HUES64 (cell line): ENCODE data around the gene ANKRD42.
"Not testable (repeated sequence)": the region's sequence is repeated elsewhere in the genome, so short reads cannot be mapped to it uniquely, and the experiment has no call there.

Experiments used
- H3K27ac ChIP-seq: 2 replicates; pipeline ENCODE4 v1.7.0; 2013; ENCODE audit warnings: low read depth, low read length, inconsistent platforms
- H3K27me3 ChIP-seq: 2 replicates; pipeline ENCODE4 v1.6.1; 2013; ENCODE audit warnings: mild to moderate bottlenecking, low read length; ENCODE audit not compliant: insufficient read depth
- H3K36me3 ChIP-seq: 2 replicates; pipeline ENCODE4 v1.6.1; 2013; ENCODE audit warnings: mild to moderate bottlenecking, low read length; ENCODE audit not compliant: insufficient read depth
- H3K4me1 ChIP-seq: 2 replicates; pipeline ENCODE4 v1.6.1; 2013; ENCODE audit warnings: mild to moderate bottlenecking, low read length, moderate library complexity; ENCODE audit not compliant: insufficient read depth
- H3K4me3 ChIP-seq: 2 replicates; pipeline ENCODE4 v1.5.1; 2013; ENCODE audit warnings: mild to moderate bottlenecking, low read length, moderate library complexity
- H3K9ac ChIP-seq: 2 replicates; pipeline ENCODE4 v1.6.1; 2013; ENCODE audit warnings: mild to moderate bottlenecking, low read depth, low read length
- H3K9me3 ChIP-seq: 2 replicates; pipeline ENCODE4 v1.6.1; 2013; ENCODE audit warnings: low read depth, low read length; ENCODE audit not compliant: insufficient read depth
- WGBS: fragments of 150-250, 120-280 bp; methylation state at CpG from one replicate; pipeline ENCODE4 v1.1.7; 2013; ENCODE audit warnings: missing lambda C conversion rate; 5-methylcytosine and 5-hydroxymethylcytosine counted together

ANKRD42 gene

DNA sequence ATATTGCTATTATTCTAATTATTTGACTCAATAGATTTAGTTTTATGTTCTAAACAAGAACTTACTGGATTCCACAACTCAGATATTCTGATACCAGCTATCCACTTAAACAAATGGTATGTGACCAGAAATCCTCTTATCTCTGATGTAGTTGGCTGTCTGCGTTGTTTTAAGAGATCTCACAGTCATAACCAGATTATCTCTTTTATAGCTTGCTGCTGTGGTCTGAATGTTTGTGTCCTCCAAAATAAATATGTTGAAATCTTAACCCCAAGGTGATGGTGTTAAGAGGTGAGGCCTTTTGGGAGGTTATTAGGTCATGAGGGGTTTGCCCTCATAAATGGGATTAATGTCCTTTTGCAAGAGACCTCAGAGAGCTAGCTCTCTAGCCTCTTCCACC is 12.7 kb downstream of the ANKRD42 start:
- H3K27ac ChIP-seq, result no peak overlapping the region
- WGBS, result 88% methylated on average over 1 of the region's 1 CpG
- H3K4me1 ChIP-seq, result no peaks in the 10 kb centered on the region
- no peaks in the 10 kb centered on the region for H3K9me3 ChIP-seq
- H3K4me3 ChIP-seq, result no peak overlapping the region
- H3K9ac ChIP-seq, result no peak overlapping the region
- H3K27me3 ChIP-seq, result no peaks in the 10 kb centered on the region
- H3K36me3 ChIP-seq, result peaks cover 2% of the 10 kb centered on the region; the same call in 1 of the 2 replicates

DNA sequence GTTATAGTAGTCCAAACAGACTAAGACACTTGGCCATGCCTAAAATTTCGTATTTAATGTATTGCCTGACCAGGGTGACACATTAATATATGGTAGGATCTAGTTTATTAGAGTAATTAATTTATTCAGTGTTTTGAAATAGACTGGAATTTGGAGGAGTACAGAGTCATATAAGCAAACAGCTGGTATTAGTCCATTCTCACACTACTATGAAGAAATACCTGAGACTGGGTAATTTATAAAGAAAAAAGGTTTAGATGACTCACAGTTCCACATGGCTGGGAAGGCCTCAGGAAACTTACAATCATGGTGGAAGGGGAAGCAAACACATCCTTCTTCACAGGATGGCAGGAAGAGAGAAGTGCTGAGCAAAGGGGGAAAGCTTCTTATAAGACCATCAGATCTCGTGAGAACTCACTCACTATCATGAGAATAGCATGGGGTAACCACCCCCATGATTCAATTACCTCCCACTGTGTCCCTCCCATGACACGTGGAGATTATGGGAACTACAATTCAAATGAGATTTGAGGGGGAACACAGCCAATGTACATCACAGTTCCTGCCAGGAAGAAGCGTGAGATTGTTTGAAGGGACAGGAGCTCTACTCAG is 13.4 kb downstream of the ANKRD42 start:
- not testable (repeated sequence) for H3K36me3 ChIP-seq, H3K4me3 ChIP-seq, H3K4me1 ChIP-seq, H3K27me3 ChIP-seq, H3K27ac ChIP-seq, H3K9ac ChIP-seq, H3K9me3 ChIP-seq
- WGBS, result 71% methylated on average over 3 of the region's 4 CpGs

DNA sequence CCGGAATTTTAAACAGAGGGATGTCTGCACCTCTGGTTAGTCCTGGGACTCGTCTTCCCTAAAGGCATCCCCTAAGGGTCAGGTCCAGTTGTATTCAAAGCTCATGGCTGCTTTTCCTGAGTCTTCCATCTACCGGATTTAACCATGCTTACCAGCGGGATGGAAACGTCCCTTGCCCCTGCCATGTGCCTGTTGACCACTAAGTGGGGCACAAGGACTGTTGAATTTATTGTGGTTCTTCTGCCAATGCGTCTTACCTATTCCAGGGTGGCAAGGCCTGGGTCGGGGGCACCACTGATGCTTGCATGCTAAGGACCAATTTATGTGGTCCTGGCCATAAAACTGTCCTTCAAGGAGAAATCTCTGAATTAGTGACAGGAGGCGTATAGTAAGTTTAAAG is 25.6 kb downstream of the ANKRD42 start:
- H3K4me3 ChIP-seq, result no peak overlapping the region
- H3K9ac ChIP-seq, result no peak overlapping the region
- no peaks in the 10 kb centered on the region for H3K27me3 ChIP-seq
- H3K27ac ChIP-seq, result no peak overlapping the region
- WGBS, result 83% methylated on average over 8 of the region's 8 CpGs
- H3K36me3 ChIP-seq, result no peaks in the 10 kb centered on the region
- H3K9me3 ChIP-seq, result no peaks in the 10 kb centered on the region
- no peaks in the 10 kb centered on the region for H3K4me1 ChIP-seq

DNA sequence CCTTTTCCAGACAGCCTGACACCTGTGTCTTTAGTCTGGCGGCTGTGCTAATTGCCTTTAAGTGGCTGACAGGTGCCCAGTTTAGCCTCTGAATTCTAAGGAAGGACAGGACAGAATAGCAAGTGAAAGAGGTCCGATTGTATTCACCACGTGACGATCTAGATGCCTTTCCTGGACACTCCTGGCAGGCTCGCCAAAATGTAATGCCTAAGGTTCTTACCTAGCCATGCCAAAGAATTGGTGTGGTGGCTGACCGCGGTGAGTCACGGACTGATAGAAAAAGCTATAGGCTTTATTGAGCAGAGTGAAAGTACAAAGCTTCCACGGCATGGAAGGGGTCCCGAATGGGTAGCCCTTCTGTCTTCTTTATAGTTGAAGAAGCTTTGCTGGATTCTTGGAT is 26.7 kb downstream of the ANKRD42 start:
- Histone ChIP-seq H3K9ac (no peak overlapping the region), H3K4me3 (no peak overlapping the region), H3K36me3 (no peaks in the 10 kb centered on the region), H3K4me1 (no peaks in the 10 kb centered on the region), H3K27ac (no peak overlapping the region), H3K9me3 (no peaks in the 10 kb centered on the region), H3K27me3 (no peaks in the 10 kb centered on the region)
- 89% methylated on average over 10 of the region's 10 CpGs for WGBS

DNA sequence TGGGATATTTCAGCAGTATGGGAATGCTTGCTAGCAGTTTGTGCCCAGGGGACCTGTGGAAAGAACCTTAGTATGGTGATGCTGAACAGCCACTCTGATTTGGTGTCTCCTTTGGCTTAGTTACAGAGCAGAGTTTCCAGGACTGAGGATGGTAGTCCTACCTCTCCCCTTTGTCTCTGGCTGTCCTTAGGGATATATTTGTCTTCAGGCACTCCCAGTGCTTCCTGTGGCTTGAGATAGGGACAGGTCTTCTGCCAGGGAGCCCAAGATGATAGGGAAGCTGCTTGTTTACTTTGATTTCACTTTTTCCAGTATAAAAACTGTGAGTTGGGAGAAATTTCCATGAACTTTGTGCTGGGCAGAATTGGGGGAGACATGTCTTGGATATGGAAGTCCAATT is 28.2 kb downstream of the ANKRD42 start:
- Histone ChIP-seq H3K9me3 (no peaks in the 10 kb centered on the region), H3K27ac (no peak overlapping the region), H3K36me3 (no peaks in the 10 kb centered on the region), H3K27me3 (no peaks in the 10 kb centered on the region), H3K9ac (no peak overlapping the region), H3K4me3 (no peak overlapping the region), H3K4me1 (no peaks in the 10 kb centered on the region)

DNA sequence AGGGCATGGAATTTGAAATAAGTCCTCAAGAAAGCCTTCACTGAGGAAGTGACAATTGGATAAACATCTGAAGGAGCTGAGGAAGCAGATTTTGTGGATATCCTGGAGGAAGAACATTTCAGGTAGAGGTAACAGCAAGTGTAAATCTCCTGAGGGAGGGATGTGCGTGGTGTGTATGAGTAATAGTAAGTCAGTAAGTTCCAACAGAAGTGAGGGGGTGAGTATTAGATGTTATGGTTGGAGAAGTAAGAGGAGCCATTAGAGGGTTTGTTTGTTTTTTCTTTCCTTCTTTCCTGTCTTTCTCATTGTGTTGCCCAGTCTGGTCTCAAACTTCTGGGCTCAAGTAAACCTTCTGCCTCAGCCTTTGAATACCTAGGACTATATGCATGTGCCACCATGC is 29.0 kb downstream of the ANKRD42 start:
- Histone ChIP-seq H3K36me3 (no peaks in the 10 kb centered on the region), H3K9ac (no peak overlapping the region), H3K27ac (no peak overlapping the region), H3K9me3 (no peaks in the 10 kb centered on the region), H3K4me3 (no peak overlapping the region), H3K27me3 (no peaks in the 10 kb centered on the region), H3K4me1 (no peaks in the 10 kb centered on the region)
- 93% methylated on average over 1 of the region's 1 CpG for WGBS

DNA sequence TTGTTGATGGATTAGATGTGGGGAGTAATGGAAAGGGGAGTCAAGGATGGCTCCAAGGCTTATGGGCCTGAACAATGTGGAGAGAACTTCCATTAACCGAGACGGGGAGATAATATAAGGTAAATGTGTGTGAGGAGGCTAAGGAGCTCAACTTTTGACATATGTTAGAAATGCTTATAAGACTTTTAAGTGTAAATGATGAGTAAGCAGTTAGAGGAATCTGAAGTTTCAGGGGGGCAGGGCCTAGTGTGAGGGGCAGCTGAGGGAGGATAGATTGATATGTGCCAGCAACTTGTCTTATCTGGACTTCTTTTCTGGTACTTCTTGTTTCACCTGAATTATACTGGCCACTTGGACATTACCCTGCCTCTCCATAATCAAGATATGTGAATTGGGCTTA is 29.9 kb downstream of the ANKRD42 start:
- no peaks in the 10 kb centered on the region for H3K36me3 ChIP-seq
- WGBS, result 96% methylated on average over 2 of the region's 2 CpGs
- H3K27me3 ChIP-seq, result no peaks in the 10 kb centered on the region
- no peak overlapping the region for H3K9ac ChIP-seq
- H3K9me3 ChIP-seq, result no peaks in the 10 kb centered on the region
- no peak overlapping the region for H3K4me3 ChIP-seq
- no peaks in the 10 kb centered on the region for H3K4me1 ChIP-seq
- H3K27ac ChIP-seq, result no peak overlapping the region

DNA sequence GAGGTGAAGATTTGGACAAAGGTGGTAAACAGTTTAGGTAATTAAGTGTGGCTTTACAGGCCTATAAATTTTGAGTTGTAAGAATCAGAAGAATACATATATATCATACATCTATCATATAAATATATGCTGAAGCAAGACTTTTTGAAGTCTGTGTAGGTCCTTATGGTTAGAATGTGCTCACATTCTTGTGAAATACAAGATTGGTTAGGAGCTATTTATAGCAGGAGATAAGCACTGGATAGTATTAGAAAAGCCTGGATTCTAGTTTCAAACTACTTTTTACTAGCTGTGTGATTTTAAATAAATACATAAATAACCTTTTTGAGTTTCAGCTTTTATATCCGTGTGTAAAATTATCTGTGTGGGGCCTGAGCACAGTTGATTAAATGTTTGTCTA is 42.3 kb downstream of the ANKRD42 start:
- Histone ChIP-seq H3K27ac (no peak overlapping the region), H3K4me3 (no peak overlapping the region), H3K9ac (no peak overlapping the region), H3K27me3 (no peaks in the 10 kb centered on the region), H3K36me3 (no peaks in the 10 kb centered on the region), H3K4me1 (no peaks in the 10 kb centered on the region), H3K9me3 (no peaks in the 10 kb centered on the region)
- WGBS, result 88% methylated on average over 1 of the region's 1 CpG

DNA sequence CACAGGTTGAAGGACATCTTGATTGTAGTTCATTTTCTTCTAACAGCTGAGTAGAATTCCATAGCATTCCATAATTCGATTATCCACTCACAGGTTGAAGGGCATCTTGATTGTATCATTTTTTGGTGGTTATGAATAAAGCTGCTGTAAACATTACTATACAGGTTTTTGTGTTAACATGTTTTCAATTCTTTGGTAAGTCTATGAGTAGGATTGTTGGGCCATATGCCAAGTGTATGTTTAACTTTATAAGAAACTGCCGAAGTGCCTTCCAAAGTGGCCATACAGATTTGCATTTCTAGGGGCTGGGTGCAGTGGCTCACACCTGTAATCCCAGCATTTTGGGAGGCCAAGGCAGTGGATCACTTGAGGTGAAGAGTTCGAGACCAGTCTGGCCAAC is 44.6 kb downstream of the ANKRD42 start:
- Histone ChIP-seq H3K9ac (no peak overlapping the region), H3K27ac (no peak overlapping the region), H3K9me3 (no peaks in the 10 kb centered on the region), H3K4me1 (no peaks in the 10 kb centered on the region), H3K36me3 (no peaks in the 10 kb centered on the region), H3K27me3 (no peaks in the 10 kb centered on the region), H3K4me3 (no peak overlapping the region)
- WGBS, result 92% methylated on average over 3 of the region's 3 CpGs

DNA sequence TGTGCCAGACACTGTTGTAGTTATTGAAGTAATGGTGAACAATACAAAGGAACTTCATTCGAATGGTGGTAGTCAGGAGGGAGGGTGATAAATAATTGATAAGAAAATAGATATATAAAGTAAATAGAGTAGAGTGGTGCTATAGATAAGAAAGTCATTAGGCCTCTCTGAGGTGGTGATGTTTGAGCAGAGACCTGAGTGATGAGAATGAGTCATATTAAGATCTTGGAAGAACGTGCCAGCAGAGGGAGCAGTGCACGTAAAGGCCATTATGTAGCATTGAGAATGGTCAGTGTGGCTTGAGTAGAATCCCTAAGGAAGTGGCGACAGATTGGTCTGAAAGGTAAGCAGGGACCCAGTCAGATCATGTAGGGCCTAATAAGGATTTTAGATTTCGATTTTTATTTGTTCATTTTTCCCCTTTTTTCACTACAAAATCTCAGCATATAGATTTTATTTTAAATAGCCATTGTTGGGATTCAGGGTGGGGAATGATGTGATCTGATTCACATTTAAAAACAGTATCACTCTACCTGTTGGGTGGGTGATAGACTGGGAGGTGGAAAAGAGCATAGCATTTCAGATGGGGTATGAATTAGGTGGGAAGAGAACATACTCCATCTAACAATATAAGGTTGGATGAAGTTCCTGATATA is 47.9 kb downstream of the ANKRD42 start:
- Histone ChIP-seq H3K4me3 (no peak overlapping the region), H3K36me3 (no peaks in the 10 kb centered on the region), H3K27ac (no peak overlapping the region), H3K27me3 (no peaks in the 10 kb centered on the region), H3K4me1 (no peaks in the 10 kb centered on the region), H3K9me3 (no peaks in the 10 kb centered on the region), H3K9ac (no peak overlapping the region)
- 24% methylated on average over 4 of the region's 5 CpGs for WGBS

DNA sequence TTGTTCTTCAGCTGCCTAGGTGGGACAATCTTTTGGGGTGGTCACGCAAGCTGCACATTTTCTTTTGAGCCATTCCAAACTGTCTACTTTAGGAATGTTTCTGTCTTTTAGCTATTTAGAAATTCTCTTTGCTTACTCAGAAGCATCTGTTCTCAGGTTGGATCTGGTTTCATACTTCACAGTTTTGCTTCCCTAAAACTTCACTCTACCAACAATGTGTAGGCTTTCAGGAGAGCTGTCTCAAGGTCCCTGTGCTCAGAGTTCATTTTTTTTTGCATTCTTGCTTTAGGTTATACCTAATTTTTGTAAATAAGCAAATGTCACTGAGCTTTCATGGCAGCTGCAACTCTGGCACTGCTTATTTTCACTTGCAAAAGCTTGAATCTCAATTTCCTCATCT is 55.9 kb downstream of the ANKRD42 start:
- no peak overlapping the region for H3K9ac ChIP-seq
- H3K4me1 ChIP-seq, result no peaks in the 10 kb centered on the region
- 100% methylated on average over 1 of the region's 1 CpG for WGBS
- H3K27me3 ChIP-seq, result no peaks in the 10 kb centered on the region
- no peak overlapping the region for H3K4me3 ChIP-seq
- H3K27ac ChIP-seq, result no peak overlapping the region
- no peaks in the 10 kb centered on the region for H3K9me3 ChIP-seq
- H3K36me3 ChIP-seq, result no peaks in the 10 kb centered on the region
